Activated T-cell treated with anti-CD3 and anti-CD28 coated beads, Interleukin-2, amount 50 U/mL, for 4 hours (primary cell): ENCODE results near the gene ZNF592. TPM values are rescaled to one million over a fixed set of nuclear protein-coding genes. Genes with fewer than 3 reads are reported as not detected.

Experiments used
- ATAC-seq, 2 donors: fragments of 200-7000 bp; cut with Tn5 transposase; one replicate each; pipeline ENCODE4 v1.10.0; 2021
- DNase-seq: peaks from one replicate; pipeline ENCODE4 v3.0.0-alpha.2; 2020
- H3K27me3 Mint-ChIP-seq: one replicate; pipeline ENCODE4 v1.8.0; 2021; ENCODE audit warnings: low read depth, mixed read lengths
- H3K36me3 Mint-ChIP-seq: one replicate; pipeline ENCODE4 v1.8.0; 2022; ENCODE audit warnings: mixed read lengths; ENCODE audit not compliant: insufficient read depth
- H3K4me1 Mint-ChIP-seq: one replicate; pipeline ENCODE4 v1.8.0; 2021; ENCODE audit warnings: low read depth, mixed read lengths
- H3K4me3 Mint-ChIP-seq: one replicate; pipeline ENCODE4 v1.8.0; 2021; ENCODE audit warnings: mild to moderate bottlenecking, moderate library complexity, mixed read lengths
- H3K9me3 Mint-ChIP-seq: one replicate; pipeline ENCODE4 v1.8.0; 2021; ENCODE audit warnings: mixed read lengths
- total RNA-seq, 3 donors: library from RNA; stranded (reverse); gene quantifications; one replicate each; pipeline ENCODE4 v1.2.1, GENCODE V29; 2021

ZNF592 gene
- total RNA-seq, 3 donors from 2014 or later: 28.7 to 30.6 (median 30.5) TPM

DNA sequence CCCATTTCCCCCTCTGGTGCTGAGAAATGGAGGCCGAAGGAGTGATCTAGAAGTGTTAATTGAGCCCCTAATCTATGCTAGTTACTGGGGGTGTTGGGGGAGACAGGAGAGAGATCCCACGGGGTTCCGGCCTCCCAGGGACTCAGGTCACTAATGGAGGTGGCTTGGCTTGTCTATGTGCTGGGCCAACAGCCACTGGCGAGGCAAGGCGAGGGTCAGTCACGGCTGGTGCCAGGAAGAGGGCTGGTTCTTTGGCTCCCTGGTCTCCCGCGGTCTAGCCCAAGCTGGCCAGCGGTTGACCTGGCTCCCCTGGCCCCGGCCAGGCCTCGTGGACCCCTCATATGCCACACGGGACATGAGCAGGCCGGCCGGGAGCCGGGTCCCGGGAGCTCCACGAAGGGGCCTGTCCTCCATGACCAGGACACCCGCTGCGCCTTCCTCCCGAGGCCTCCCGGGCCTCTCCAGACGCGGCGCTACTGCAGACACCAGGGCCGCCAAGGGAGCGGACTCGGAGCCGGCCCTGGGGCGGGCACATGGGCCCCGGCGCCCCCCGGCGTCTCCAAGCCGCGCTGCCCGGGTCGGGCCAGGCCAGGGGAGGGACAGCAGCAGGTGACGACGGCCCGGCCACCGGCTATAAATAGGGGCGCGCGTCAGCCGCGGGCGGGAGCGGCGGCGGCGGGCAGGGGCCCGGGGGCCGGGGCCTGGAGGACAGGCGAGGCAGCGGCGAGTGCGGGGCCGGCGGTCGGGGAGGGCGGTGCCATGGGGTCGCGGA lies 68.5 kb downstream of the ZNF592 start, which contains the start of gene ALPK3:
TSS of gene ALPK3 (plus strand) at position 663 of the 772 bp plus-strand sequence. CDS start at position 760, 97 bp downstream.
- no peaks in the 10 kb centered on the region for H3K36me3 Mint-ChIP-seq
- peaks cover 10% of the 10 kb centered on the region for H3K4me1 Mint-ChIP-seq
- H3K4me3 Mint-ChIP-seq: no peak within 1 kb of the TSS
- peaks cover 6% of the 10 kb centered on the region for H3K27me3 Mint-ChIP-seq
- peak in 1 of 2 donors; percentile 26 for ATAC-seq
- H3K9me3 Mint-ChIP-seq: no peaks in the 10 kb centered on the region
- DNase-seq: no peak

DNA sequence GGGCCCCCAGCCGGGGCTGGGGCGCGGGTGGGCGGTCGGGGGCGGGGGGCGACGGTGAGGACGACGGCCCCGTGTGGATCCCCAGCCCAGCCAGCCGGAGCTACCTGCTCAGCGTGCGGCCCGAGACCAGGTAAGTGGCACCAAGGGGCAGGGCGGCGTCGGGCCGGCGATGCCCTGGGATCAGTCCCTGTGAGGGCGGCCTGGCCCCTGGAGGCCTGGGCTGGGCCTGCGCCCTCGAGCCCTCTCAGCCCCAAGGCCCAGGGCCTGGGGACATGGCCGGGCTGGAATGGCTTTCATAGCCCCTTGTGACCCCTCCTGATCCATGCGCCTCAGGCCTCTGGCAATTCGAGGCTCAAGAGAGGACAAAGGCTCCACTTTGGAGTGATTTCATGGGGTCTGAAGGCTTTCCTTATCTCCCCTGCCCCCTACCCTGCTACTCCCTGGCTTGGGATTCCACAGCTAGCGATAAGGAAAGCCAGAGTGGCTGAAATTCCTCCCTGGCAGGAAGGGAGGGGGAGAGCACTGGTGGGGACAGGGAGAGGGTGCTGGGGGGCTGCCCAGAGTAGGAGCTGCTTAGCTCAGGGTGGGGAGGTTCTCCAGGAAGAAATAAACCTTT lies 69.2 kb downstream of the ZNF592 start:
- DNase-seq (no peak), ATAC-seq (no peak)
- H3K4me1 Mint-ChIP-seq: peaks cover 10% of the 10 kb centered on the region
- H3K4me3 Mint-ChIP-seq: no peak overlapping the region
- no peaks in the 10 kb centered on the region for H3K9me3 Mint-ChIP-seq
- peaks cover 6% of the 10 kb centered on the region for H3K27me3 Mint-ChIP-seq
- H3K36me3 Mint-ChIP-seq: no peaks in the 10 kb centered on the region

DNA sequence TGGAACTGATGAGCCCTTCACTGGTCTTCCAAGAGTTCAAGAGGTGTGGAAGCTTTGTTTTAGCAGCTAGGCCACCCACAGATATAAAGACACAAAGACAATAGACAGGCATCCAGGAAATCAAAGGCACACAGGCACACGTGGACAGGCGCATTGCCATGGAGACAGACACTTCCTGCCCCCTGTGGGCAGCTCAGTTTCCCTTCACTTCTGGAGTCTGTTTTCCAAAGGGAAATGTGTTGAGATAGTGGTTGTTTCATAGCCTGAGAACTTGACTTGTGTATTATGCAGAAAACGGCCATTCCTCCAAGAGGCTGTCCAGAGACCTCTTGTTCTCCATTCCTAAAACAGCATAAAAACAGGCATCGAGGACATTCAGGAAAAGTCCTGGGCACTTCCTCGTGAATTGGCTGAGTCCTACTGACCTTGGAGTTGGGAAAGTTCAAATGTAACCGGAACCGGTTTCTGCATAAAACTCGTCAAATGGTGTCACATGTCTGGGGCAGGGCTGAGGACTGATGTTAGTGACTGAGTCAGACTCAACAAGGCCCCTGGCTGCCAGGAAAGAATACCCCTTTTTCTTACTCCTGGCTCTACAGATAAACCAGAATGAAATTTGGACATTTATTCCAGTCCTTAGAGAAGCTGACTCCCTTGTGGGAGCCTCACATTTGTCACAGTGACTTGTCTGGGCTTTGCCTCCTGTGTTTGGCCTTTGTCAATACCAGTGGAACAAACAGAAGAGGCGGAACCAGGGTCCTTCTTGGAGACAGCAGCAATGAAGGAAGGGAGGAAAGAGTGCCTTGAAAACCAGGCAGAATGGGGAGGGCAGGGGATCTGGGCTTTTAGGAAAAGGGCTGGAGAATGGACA lies 70.1 kb downstream of the ZNF592 start:
- DNase-seq (no peak), ATAC-seq (no peak)
- Mint-ChIP-seq H3K9me3 (no peaks in the 10 kb centered on the region), H3K4me3 (no peak overlapping the region), H3K27me3 (peaks cover 6% of the 10 kb centered on the region), H3K4me1 (peaks cover 10% of the 10 kb centered on the region), H3K36me3 (no peaks in the 10 kb centered on the region)

- Mint-ChIP-seq H3K4me1 (peaks cover 10% of the 10 kb centered on the region), H3K9me3 (no peaks in the 10 kb centered on the region), H3K4me3 (no peak overlapping the region), H3K36me3 (no peaks in the 10 kb centered on the region), H3K27me3 (peaks cover 6% of the 10 kb centered on the region)
- ATAC-seq (no peak), DNase-seq (no peak)
Observed at GRCh38 chr15:84819291-84819768, 70.9 kb downstream of the ZNF592 start.

- H3K9me3 Mint-ChIP-seq: no peaks in the 10 kb centered on the region
- H3K4me1 Mint-ChIP-seq: peaks cover 10% of the 10 kb centered on the region
- ATAC-seq: no peak
- peaks cover 6% of the 10 kb centered on the region for H3K27me3 Mint-ChIP-seq
- H3K4me3 Mint-ChIP-seq: no peak overlapping the region
- no peak for DNase-seq
- no peaks in the 10 kb centered on the region for H3K36me3 Mint-ChIP-seq
Observed at GRCh38 chr15:84819791-84820190, 71.4 kb downstream of the ZNF592 start.

- no peak for DNase-seq
- Mint-ChIP-seq H3K9me3 (no peaks in the 10 kb centered on the region), H3K36me3 (no peaks in the 10 kb centered on the region), H3K4me1 (peaks cover 7% of the 10 kb centered on the region), H3K4me3 (no peak overlapping the region), H3K27me3 (peaks cover 2% of the 10 kb centered on the region)
- ATAC-seq: no peak
Observed at GRCh38 chr15:84821501-84822021, 73.2 kb downstream of the ZNF592 start.

DNA sequence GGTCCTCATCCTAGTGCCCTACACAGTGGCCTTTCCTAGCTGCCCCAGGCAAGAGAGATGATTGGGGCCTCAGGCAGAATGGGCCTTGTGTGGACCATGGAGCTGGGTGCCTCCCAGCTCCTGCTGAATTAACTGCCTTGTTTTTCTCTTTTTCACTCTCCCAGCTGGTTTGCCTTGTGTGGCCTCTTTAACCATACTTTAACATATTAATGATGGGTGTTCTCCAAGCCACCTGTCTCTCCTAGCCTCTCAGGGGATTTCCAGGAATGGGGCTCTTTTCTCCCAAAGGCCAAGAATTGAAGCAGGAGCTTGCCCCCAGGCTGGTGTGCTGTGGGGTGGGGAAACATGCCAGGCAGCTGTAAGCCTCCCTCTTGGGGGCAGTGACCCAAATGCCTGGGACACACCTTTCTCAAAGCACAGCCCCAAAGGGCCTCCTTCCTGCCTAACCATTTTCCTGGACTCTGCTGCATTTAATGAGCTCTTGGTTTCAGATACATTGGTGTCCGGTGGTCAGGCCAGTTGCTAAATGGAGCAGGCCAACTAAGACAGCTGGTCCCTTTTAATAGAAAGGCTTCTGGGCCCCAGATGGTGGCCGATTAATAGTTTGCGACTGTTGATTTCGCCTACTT lies 74.4 kb downstream of the ZNF592 start:
- H3K36me3 Mint-ChIP-seq: no peaks in the 10 kb centered on the region
- peaks cover 5% of the 10 kb centered on the region for H3K4me1 Mint-ChIP-seq
- no peaks in the 10 kb centered on the region for H3K27me3 Mint-ChIP-seq
- DNase-seq (no peak), ATAC-seq (no peak)
- H3K9me3 Mint-ChIP-seq: no peaks in the 10 kb centered on the region
- no peak overlapping the region for H3K4me3 Mint-ChIP-seq

DNA sequence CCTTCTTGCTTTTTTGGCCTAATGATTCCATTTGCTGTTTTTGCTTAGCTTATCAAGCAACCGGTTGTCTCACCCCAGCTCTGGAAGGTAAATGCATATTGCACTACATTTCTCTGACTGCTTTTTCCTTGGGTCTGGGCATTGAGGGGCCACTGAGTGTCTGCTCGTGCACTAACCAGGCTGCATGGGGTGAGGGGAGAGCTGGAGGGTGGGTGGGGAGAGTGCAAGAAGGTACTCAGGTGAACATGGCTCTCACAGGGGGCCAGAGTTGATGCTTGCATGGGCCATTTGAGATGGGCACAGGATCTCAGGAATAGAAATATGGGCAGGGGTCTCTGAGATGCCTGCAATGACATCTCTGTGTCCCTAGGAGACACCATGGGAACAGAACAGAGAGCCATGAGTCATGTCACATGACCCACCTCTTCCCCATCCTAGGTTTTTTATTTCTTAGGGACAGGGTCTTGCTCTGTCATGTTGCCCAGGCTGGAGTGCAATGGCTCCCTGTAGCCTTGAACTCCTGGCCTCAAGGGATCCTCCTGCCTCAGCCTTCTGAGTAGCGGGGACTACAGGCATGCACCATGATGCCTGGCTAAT lies 75.0 kb downstream of the ZNF592 start:
- DNase-seq: no peak
- Mint-ChIP-seq H3K4me3 (no peak overlapping the region), H3K9me3 (no peaks in the 10 kb centered on the region), H3K27me3 (no peaks in the 10 kb centered on the region), H3K4me1 (no peaks in the 10 kb centered on the region), H3K36me3 (no peaks in the 10 kb centered on the region)
- no peak for ATAC-seq

GRCh38 chr15:84824260-84825007 lies 76.0 kb downstream of the ZNF592 start:
- H3K4me3 Mint-ChIP-seq: no peak overlapping the region
- ATAC-seq (no peak), DNase-seq (no peak)
- no peaks in the 10 kb centered on the region for H3K9me3 Mint-ChIP-seq
- H3K4me1 Mint-ChIP-seq: no peaks in the 10 kb centered on the region
- no peaks in the 10 kb centered on the region for H3K36me3 Mint-ChIP-seq
- H3K27me3 Mint-ChIP-seq: no peaks in the 10 kb centered on the region

DNA sequence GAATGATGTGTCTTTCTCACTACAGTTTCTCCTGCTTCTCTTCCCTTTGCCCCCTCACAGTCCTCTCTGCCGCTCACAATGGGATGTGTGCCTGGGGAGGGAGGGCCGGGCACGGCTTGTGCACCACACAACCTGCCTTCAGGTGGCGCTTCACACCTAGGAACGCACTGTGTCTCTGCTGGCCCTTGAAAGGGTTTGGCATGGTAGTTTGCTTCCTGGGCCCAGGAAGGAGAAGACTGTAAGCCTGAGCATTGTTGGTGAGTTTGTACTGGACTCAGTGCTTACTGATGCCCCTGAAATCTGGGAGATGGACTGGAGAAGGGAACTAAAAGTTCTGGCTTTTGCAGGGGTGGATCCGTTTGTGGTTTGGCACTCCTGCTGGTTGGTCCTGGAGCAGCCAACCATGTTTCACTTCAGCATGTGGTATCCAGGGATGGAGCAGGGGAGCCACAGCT lies 78.0 kb downstream of the ZNF592 start:
- Mint-ChIP-seq H3K9me3 (no peaks in the 10 kb centered on the region), H3K4me3 (no peak overlapping the region), H3K4me1 (no peaks in the 10 kb centered on the region), H3K36me3 (no peaks in the 10 kb centered on the region), H3K27me3 (no peaks in the 10 kb centered on the region)
- ATAC-seq (no peak), DNase-seq (no peak)

- H3K27me3 Mint-ChIP-seq: no peaks in the 10 kb centered on the region
- no peaks in the 10 kb centered on the region for H3K36me3 Mint-ChIP-seq
- DNase-seq (no peak), ATAC-seq (no peak)
- no peaks in the 10 kb centered on the region for H3K4me1 Mint-ChIP-seq
- no peaks in the 10 kb centered on the region for H3K9me3 Mint-ChIP-seq
- no peak overlapping the region for H3K4me3 Mint-ChIP-seq
Observed at GRCh38 chr15:84827246-84827645, 78.9 kb downstream of the ZNF592 start.

DNA sequence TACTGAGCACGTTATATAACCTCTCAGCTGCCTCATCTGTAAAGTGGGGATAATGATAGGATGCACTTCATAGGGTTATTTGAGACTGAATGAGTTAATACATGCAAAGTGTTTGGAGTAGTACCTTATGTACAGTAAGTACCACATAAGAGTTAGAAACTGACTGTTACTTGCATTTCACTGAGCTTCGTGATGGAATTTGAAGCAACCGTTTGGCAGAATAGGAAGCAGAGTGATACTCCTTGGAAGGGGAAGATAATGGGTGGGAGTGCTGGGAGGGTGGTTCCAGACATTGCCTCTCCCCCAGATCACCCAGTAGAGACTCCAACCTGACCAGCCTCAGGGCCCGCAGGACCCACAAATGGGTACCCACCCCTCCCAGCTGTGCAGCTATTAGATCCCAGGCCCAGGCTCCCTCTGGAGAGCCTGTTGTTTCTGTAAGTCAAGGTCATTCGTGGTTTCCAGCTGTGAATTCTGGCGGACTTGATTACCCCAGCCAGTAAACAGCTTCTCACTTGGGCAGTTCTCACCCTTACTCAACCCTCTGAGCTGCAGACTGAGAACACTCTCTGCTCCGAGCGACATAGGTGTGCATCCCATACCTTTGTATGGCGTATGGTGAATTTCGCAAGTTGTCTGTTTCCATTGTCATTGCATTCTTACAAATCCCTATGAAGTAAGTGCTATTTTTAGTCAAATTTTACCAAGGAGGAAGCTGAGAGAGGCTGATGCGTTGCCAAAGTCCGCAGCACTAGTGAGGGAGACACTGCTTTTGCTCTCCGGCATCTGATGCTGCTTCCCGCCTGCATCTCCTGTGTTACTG lies 79.9 kb downstream of the ZNF592 start:
- Mint-ChIP-seq H3K9me3 (no peaks in the 10 kb centered on the region), H3K4me1 (no peaks in the 10 kb centered on the region)

More for the DNA sequence above, 79.9 kb downstream of the ZNF592 start:
- DNase-seq: no peak
- Mint-ChIP-seq H3K36me3 (no peaks in the 10 kb centered on the region), H3K4me3 (no peak overlapping the region), H3K27me3 (no peaks in the 10 kb centered on the region)
- ATAC-seq: no peak
